NCI-H2196 treated with DMSO at 0.1 percent for 48 hours (cell line): ENCODE results near the gene CACNA1D.

ENCODE experiments used
- DNase-seq: peaks from one replicate; lab custom pipeline; 2025; ENCODE audit not compliant: unreplicated experiment; lab: John Stamatoyannopoulos, UW

The CACNA1D gene

GRCh38 chr3:53837331-53837730 lies 342.9 kb downstream of the CACNA1D start:
- DNase-seq, result no peak

- DNase-seq, result no peak
Observed at GRCh38 chr3:53841296-53841695, 346.9 kb downstream of the CACNA1D start.

DNA sequence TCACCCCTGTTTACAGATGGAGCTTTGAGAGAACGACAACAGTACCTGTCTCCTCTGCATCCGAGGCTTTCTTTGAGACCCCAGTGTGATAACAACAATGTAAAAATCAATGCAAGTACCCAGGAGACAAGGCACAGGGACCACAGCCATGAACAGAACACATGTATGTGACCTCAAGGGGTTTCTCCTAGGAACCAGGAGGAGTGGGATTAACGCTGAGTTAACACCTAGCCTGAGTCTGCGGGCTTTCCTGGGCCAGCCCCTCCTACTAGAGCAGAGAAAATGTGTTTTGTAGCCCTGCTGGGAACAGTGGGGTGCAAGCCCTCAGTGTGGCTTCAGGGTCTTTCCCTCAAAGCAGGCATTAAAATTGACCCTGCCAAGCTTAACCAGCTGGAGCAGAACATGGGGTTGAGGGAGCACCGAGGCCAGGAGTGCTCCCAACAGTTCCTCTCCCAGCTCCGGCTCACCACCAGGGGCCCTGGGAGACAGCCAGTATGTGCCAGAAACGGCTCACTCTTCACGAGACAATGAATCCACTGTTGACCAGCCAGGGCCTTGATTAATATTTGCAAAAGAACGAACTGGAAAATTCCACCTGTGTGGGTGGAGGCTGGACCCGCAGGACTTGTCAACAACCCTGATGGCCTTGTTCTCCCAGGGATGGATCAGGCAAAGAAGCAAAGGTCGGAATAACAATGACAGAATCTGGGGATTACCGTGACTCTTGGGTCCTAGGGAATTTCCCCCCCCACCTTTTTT lies 348.2 kb downstream of the CACNA1D start:
- peak; percentile 25 for DNase-seq

- no peak for DNase-seq
Observed at GRCh38 chr3:53843195-53844177, 349.1 kb downstream of the CACNA1D start.

DNA sequence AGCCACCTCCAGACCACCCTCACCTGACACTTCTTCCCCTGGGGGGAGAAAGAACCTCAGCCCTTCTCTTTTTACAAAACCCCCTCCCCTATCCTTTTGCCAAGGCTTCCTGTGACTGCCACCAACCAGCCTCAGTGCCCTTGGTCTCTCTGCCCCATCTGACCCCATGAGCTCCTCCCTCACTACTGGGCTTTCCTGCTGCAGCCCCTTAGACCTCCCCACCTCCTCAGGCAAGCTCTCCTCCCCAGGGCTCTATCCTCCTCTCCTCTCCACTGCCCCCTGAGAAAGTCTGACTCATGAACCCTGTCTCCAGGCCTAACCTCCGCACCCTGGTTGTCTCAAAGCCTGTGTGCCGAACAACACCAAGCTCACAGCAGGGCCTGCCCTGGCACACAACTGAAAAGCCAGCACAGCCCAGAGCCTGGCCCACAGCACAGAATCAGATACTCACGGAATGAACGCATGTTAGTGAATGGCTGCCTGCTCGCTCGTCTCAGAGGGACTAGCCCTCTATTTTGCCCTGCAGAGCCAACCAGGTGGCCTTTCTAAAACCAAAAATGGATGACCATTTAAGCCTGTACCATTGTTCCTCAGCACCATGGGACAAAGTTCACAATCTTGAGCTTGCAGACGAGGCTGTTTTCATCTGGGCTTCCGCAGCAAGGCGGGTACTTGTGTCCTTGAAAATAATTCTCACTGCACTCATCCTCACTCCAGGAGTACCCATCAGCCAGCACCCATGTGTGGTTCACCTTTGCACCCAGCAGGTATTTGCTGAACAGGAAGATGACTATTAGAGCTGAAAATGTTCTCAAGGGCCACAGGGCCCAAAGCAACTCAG lies 350.1 kb downstream of the CACNA1D start:
- no peak for DNase-seq

GRCh38 chr3:53845103-53845880 lies 350.9 kb downstream of the CACNA1D start:
- no peak for DNase-seq

GRCh38 chr3:53845881-53846133 lies 351.4 kb downstream of the CACNA1D start:
- no peak for DNase-seq

DNA sequence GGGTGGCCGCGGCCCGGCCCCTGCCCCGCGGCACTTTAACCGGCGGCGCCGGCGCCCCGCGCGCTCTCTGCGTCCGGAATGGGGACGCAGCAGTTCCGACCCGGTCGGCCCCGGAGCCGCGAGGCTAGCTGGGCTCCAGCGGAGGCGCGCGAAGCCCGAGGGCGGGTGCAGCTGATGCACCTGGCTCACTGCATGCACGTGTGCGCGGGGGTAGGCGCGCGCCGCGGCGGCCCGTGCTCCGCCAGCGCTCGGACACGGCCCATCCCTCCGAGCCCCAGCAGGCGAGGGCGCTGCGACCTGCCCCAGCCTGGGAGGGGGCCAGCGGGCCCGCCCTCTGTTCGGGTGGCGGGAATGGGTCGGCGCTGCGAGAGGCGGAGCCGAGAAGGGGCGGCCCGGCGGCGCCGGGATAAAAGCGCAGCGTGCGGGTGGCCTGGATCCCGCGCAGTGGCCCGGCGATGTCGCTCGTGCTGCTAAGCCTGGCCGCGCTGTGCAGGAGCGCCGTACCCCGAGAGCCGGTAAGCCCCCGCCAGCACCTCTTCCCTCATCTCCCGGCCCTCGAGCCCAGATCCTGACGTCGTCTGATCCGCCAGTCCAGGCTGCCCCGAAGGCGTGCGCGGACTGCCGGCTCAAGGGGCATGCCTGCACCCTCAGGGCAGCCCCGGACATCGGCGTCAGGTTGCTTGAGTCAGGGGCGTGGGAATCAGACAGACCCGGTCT lies 351.9 kb downstream of the CACNA1D start, which contains the start of the genes CHDH and IL17RB:
Gene CHDH, minus strand, starts transcription at position 286 of the 717 bp plus-strand sequence. CDS start 22,411 bp downstream, outside the sequence.
Gene IL17RB, plus strand, starts transcription at position 435 of the 717 bp plus-strand sequence. Its CDS starts 21 bp downstream, at position 456.
- peak; percentile 48 for DNase-seq

- no peak for DNase-seq
Observed at GRCh38 chr3:53846851-53847155, 352.4 kb downstream of the CACNA1D start.

GRCh38 chr3:53849916-53850315 lies 355.5 kb downstream of the CACNA1D start:
- no peak for DNase-seq

GRCh38 chr3:53850895-53851294 lies 356.5 kb downstream of the CACNA1D start:
- DNase-seq, result no peak

- DNase-seq, result no peak
Observed at GRCh38 chr3:53856964-53857363, 362.6 kb downstream of the CACNA1D start.

- DNase-seq, result no peak
Observed at GRCh38 chr3:53858096-53858741, 363.8 kb downstream of the CACNA1D start.

- DNase-seq, result no peak
Observed at GRCh38 chr3:53859178-53859577, 364.8 kb downstream of the CACNA1D start.

DNA sequence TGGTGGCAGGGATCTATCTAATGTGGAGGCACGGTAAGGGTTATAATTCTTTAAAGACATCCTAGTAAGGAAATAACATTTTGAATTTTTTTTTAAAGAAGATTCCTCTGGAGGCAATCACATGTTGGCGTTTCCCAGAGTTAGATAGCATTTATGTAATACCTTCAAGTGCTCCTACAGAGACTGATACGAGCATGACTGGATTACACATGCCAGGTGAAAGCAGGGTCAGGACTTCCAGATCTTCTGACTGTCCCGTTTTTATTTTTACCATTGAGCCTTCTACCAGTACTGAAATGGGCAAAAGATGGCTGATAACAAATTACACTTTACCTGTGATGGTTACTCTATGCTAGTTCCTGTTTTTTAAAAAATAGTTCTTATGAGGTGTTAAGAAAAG lies 365.8 kb downstream of the CACNA1D start:
- DNase-seq, result no peak

GRCh38 chr3:53862241-53862640 lies 367.8 kb downstream of the CACNA1D start:
- DNase-seq, result no peak

- DNase-seq, result no peak
Observed at GRCh38 chr3:53863145-53863544, 368.7 kb downstream of the CACNA1D start.
